GM21723 (cell line): ENCODE data around the gene RBM22.
"Not testable (repeated sequence)": the region's sequence is repeated elsewhere in the genome, so short reads cannot be mapped to it uniquely, and the experiment has no call there.

Source experiments
- ATAC-seq: cut with Tn5 transposase; IDR thresholded peaks from one replicate; pipeline ENCODE4 v1.9.1; 2021; ENCODE audit warnings: mild to moderate bottlenecking, moderate library complexity; ENCODE audit not compliant: unreplicated experiment

Gene RBM22

DNA sequence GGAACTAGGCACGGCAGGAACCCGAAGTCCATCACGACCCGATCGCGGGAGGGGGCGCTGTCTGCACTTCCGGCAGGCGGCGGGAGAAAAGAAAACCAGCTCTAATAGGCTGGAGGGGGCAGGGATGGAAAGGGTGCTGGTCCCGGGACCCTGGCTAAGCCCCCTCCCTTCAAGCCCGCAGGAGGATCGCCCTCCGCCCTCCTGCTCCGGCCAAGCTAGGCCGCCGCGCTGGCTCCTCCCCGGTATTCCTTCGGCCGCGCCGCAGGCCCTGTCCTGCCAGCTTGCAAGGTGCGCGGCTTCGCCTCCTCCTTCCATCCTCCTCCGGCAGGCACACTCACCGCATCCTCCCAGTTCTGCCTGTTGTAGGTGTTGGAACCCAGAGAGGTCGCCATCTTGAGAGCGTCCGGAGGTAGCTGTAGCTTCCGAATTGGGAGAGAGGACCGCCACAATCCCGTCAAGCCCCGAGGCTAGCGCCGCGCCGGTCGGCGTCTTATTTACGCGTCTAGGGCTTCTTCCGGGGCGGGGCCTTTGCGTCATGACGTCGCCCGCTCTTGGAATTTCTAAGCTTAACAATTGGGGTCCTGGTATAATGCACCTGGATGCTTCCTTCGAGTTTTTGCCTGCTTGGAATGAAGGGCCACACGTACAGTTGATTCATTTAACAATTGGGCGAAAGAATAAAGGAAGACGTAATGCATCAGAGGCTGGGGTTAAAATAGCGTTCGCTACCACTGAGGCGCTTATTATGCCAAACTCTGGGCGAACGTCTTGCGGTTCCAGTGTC lies at the start of gene RBM22:
RBM22 (minus strand) TSS at position 469 of the 784 bp plus-strand sequence; CDS start at position 392, 77 bp downstream.
- peak; percentile 98 for ATAC-seq

DNA sequence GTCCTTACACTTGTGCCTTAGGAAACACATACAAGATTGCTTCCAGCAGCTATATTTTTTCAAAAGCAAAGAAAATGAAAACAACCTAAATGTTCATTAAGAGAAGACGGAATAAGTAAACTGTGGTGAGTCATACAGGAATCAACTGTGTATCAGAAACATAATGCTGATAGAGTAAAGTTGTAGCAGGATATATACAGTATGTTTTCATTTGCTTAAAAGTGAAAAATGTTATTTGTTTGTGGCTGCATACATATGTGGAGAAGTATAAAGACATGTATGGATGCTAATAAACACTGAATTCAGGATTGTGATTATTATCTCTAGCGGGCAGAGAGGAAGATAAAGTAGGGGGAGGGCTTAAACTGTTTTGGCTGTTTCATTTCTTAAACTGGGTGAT lies 49.6 kb upstream of the RBM22 start:
- ATAC-seq = no peak

DNA sequence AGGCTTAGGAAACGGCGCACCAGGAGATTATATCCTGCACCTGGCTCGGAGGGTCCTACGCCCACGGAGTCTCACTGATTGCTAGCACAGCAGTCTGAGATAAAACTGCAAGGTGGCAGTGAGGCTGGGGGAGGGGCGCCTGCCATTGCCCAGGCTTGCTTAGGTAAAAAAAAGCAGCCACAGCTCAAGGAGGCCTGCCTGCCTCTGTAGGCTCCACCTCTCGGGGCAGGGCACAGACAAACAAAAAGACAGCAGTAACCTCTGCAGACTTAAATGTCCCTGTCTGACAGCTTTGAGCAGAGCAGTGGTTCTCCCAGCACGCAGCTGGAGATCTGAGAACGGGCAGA lies 42.3 kb upstream of the RBM22 start:
- ATAC-seq = not testable (repeated sequence)

DNA sequence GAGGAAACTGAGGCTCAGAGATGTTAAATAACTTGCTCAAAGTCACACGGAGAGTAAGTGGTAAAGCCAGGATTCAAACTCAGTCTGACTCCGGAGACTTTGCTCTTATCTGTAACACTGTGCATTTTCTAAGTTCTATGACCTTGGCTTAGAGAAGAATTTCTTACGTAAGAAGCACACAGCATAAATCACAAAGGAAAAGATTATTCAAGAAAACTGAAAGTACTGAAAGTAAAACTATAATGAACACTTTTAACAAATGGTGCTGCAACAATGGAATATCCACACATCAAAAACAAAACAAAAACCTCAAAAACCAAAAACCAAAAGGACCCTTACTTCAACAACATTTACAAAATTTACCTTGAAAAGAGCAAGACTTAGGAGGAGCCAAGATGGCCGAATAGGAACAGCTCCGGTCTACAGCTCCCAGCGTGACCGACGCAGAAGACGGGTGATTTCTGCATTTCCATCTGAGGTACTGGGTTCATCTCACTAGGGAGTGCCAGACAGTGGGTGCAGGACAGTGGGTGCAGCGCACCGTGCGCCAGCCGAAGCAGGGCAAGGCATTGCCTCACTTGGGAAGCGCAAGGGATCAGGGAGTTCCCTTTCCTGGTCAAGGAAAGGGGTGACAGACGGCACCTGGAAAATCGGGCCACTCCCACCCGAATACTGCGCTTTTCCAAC lies 41.7 kb upstream of the RBM22 start:
- not testable (repeated sequence) for ATAC-seq

DNA sequence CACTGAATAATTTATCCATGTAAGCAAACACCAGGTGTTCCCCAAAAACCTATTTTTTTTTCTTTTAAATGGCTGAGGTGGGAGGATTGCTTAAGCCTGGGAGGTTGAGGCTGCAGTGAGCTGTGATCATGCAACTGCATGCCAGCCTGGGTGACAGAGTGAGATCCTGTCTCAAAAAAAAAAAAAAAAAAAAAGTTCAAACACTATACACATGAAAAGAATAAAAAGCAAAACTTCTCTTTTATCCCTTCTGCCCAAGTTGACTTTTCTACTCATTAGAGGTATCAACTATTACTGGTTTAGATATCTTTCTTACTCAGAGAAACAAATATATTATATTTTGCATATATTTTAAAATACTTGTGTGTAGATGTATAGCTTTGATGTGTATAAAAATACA lies 40.1 kb upstream of the RBM22 start:
- no peak for ATAC-seq

DNA sequence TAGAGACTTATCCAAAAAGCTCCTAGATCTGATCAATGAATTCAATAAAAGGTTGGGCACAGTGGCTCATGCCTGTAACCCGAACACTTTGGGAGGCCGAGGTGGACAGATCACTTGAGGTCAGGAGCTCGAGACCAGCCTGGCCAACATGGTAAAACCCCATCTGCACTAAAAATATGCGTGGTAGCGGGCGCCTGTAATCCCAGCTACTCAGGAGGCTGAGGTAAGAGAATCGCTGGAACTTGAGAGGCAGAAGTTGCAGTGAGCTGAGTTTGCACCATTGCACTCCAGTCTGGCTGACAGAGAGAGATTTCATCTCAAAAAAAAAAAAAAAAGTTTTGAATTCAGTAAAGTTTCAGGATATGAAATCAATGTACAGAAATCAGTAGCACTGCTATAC lies 38.0 kb upstream of the RBM22 start:
- no peak for ATAC-seq

DNA sequence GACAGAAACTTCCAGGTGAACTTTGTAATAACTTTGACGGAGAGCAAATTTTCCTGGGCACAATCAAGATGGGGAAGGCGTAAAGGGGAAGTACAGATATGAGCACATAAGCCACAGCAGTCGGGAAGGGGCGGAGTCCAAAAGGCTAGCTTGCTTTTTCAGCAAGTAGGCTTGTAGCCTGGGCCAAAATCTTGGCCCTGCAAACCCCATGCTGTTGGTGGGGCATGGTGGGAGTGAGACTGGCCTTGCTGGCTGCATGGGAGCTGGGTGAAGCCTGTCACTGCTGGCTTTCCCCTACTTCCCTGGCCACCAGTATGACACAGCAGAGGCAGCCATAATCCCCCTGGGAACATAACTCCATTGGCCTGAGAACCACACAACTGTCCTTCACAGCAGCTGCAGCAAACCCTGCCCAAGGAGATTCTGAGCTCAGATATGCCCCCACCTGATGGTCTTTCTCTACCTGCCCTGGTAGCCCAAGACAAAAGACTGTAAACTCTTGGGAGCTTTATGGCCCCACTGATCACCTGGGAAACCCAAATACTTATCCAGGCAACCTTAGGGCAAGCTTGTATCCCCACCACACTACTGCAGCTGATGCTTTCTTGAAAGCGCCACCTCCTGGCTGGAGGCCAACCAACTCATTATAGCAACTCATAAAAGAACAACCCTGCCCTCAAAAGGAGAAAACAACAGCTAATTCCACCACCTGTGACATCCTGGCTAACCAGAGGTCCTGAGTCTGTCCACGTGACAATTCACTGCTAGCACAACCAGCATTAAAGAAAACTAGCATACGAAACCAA lies 33.9 kb upstream of the RBM22 start:
- ATAC-seq = no peak

DNA sequence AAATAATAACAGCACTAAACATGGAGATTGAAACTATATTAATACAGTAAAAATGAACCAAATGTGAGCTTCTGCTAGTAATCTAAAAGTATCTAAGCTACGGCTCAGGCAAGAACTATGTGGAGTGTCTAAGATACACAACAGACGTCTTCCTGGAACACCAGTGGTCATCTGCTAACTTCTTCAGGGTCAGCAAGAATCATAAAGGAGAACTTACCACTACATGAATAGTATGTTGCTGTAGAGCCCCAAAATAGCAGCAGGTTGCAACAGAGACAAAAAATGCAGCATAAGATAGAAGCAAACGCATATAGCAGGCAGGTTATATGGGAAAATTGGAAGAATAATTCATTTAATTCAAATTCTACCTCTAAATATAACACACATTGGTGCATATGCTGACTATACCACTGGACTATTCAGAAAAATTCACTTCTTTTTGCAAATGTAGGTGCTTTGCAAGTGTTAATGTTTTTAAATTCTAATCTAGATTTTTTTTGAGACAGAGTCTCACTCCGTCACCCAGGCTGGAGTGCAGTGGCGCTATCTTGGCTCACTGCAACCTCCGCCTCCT lies 30.9 kb upstream of the RBM22 start:
- no peak for ATAC-seq

DNA sequence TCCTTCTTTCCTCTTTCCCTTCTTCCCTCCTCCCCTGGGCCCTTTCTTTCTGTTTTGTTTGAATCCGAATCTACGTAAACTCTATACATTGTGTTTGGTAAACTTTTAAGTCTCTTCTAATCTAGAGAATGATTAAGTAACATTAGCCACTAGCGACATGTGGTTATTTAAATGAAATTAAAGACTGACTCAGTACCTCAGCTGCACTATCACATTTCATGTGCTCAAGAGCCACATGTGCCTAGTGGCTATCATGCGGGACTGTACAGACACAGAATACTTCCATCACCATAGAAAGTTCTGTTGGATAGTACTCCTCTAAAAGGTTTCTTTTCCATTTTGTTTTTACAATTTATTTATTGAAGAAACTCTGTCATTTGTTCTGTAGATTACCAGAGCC lies 29.0 kb upstream of the RBM22 start:
- ATAC-seq = no peak

DNA sequence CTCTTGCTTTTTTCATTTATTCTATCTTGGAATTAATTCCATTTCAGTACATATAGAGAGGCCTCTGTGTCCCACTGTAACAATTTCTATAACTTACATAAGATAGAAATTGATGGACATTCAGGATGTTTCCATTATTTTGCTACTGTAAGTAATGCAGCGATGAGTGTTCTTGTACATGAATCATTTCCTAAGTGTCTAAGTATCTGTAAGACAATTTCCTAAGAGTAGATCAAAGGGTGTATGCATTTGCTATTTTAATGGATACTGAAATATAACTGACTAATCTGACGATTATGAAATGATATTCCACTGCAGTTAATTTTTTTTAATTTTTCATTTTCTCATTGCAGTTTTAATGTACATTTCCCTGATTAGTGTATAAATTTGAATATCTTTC lies 23.0 kb upstream of the RBM22 start:
- ATAC-seq = no peak

DNA sequence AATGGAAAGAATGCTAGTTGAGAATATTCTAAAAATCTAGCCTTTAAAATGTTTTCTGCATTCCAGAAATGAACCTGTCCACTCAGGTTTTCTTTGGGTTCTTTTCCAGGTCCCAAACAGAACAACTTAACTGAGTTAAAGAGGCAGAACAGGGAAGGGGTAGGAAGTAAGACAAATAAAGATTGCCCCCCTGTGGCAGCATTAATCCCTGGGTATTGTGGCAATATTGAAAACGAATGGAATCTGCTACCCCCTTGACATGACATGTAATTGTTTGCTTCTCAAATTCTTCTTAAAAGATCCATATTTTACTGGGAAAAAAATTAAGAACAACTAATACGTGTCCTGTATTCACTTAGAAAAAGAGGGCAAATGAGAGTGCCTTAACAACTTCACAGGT lies 9.3 kb upstream of the RBM22 start:
- no peak for ATAC-seq

DNA sequence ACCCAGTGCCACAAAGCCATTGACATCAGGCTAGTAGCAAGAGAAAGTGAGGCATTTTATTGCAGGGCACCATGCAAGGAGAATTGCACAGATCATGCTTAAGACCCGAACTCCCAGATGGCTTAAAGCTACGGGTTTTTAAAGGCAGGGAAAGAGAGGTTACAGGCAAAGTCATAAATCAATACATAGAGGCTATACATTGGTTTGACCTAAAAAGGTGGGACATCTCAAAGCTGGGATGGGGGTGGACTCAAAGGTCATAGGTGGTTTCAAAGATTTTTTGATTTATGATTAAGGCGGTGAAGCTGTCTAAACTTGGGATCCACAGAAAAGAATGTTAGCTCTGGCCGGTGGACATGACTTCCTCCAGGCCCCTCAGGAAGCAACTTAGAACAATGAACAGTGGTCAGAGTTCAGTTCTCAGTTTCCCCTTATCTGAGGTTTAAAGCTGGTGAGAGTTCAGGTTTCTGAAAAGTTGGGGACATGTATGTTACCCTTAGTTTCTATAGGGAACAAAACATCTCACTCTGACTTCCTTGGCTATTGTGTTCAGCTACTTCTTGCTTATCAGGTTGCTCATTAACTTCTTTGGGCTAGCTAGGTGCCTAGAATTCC lies 6.0 kb upstream of the RBM22 start:
- ATAC-seq = no peak

DNA sequence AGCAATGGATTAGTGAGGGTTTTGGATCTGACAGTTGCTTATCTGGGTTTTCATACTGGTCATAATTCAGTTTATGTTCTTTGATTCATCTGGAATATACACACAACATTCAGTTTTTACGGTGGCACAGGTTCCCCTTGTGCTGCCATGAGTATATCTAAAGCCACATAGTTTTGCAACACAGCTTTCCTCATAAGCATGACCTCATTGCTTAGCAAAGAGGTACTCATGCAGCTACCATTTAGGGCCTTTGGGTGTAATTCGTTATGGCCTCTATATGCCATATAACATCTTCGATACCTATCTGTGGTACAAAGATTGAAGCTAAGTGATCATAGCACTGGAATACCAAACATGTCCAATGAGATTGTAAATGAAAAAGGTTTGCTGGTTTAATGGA lies 2.9 kb upstream of the RBM22 start:
- no peak for ATAC-seq

DNA sequence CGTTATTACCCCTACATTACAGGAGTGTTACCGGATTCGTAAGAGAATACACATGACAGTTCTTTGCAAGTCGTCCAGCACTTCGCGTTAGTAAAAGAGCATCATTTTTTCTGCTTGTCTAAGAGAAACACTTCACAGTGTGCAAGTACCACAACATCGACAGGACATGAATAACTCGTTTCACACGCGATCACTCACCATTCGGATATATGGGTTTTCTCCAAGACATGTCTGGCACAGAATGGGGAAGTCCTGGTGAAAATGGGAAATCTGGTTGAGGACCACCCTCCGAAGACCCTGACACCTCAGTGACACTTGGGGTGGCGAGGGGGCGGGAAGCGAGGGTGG lies 642 bp downstream of the RBM22 start:
- ATAC-seq = no peak

DNA sequence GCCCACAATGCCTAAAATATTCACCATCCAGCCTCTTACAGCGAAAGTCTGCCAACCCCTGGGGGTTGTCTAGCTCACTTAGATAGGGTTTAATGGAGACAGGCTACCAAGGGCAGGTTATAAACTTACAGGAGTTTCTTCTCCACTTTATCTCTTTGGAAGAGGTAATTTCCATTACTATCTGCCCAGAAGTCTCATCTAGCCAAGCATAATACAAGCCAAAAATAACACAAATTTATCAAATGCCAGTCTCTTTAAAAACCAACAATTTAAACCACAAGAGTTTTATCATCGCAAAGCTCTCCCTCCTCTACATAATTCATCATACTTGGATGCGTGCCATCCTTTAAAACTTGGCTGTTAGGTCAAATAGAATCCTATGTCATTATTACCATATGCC lies 6.2 kb downstream of the RBM22 start:
- no peak for ATAC-seq

DNA sequence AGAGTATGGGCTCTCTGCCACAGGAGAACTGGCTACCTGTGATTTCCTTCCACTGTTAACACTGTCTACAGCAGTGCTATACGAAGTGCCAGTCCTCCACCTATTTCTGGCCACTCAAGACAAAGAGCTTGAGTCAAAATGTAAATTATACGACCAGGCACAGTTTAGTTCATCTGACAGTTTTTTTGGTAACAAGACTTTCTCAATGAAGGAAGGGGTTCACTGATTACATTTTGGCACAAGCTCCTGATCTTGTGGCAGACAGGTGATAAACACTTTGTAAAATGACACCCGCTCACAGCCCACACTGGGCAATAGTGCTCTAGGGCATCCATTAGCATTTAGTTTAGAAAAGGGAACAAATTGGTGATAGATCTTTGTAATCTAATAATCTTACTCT lies 8.6 kb downstream of the RBM22 start:
- ATAC-seq = no peak

DNA sequence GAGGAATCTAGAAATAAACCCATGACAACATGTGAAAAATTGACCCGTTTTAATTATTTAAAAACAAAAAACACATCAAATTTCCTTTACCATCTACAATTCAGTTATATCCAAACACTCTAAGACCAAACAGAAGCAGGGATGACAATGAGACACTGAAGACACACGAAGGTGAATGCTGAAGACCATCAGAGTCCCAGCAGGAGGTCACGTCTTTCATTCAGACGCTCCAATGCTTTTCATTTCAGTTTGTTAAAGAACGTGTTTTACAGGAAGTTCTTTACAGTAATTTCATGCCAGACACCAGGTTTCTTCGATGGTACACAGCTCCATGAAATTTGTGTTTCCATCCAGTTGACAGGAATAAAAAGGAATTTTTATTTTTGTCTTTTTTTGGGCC lies 10.1 kb downstream of the RBM22 start:
- no peak for ATAC-seq

DNA sequence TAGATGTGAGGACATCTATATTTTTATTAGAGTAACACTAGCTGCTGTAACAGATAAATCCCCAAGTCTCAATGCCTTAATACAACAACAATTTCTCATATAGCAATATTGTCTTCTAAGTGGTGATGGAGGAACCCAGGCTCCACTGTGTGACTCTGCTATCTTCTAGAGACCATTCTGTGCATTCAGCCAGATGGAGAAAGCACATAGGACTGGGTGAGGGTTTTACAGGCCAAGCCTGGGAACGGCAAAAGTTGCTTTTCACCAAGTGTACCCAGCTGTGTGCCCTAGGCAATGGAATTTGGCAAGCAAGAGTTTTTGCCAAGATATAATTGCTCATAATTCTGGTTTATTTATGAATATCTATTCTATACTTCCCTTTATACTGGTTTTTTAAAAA lies 11.7 kb downstream of the RBM22 start:
- no peak for ATAC-seq

DNA sequence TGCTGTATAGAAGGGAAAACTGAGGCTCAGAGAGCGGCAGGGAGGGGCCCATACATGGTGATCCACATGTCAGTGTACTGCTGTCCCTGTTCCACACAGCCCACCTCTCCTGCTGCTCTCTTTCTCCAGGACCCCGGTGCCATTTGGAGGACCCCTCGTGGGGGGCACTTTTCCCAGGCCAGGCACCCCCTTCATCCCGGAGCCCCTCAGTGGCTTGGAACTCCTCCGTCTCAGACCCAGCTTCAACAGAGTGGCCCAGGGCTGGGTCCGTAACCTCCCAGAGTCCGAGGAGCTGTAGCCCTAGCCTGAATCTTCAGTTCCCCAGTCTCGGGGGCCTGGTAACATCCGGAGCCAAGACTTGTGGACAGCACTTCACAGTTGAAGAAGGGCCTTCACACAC lies 24.3 kb downstream of the RBM22 start:
- ATAC-seq = no peak

DNA sequence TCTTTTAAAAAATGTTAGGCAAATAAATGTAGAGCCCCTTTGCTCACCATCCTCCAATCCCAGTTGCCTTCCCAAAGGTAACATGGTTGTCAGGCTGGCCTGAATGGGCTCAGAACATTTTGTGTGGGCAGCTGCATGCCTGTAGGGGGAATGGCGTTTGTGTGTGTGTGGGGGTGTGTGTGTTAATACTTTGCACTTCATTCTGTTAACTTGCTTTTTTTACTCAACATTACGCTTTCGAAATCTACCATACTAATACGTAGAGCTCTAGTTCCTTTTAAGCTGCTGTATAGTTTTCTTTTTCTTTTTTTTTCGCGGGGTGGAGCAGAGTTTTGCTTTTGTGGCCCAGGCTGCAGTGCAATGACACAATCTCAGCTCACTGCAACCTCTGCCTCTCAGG lies 25.8 kb downstream of the RBM22 start:
- ATAC-seq = no peak

DNA sequence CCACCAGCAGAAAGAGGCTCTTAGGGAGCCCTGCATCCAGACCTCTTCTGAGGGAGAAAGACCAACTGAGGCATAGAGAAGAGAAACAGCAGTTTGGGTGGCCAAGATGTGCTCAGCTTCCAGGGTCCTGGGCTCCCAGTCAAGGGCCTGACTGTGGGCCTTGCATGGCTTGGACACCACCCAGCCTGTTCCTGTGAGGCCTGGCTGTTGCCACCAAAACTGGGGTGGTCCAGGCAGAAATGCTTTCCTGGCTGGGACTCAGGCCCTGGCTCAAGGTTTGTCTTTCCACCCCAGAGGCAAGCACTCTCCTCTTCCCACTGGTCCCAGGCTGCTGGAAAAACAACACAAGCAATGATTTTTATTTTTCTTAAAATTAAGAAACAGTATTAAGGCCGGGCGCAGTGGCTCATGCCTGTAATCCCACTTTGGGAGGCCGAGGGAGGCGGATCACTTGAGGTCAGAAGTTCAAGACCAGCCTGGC lies 26.5 kb downstream of the RBM22 start:
- ATAC-seq = no peak
